Kidney (tissue), 14 donors: Measurements from ENCODE around the gene NRXN3. TPM values are rescaled to one million over a fixed set of nuclear protein-coding genes. Genes with fewer than 3 reads are reported as not detected.

Experiments used
- DNase-seq, 5 donors: peaks; one replicate each; pipeline ENCODE4 v3.0.0-alpha.2; 2013 to 2020
- FAIRE-seq: peaks from 2 replicates; lab custom pipeline; 2012; peaks lifted over from hg19 to GRCh38; lab: Jason Lieb, UNC
- H3K27ac ChIP-seq, 2 donors: one replicate each; pipeline ENCODE4 v1.7.0; 2013; ENCODE audit warnings: low read depth in 2 of 2, low read length in 2 of 2, inconsistent platforms in 1 of 2
- H3K27me3 ChIP-seq: one replicate; pipeline ENCODE4 v1.7.1; 2013; ENCODE audit warnings: low read length, inconsistent platforms; ENCODE audit not compliant: control insufficient read depth, insufficient read depth
- H3K36me3 ChIP-seq, 3 donors: one replicate each; pipeline versions ENCODE4 v1.7.0 to v1.7.1; 2013; ENCODE audit warnings: low read length in 3 of 3, control low read depth in 1 of 3, inconsistent platforms in 1 of 3; ENCODE audit not compliant: insufficient read depth in 3 of 3, control insufficient read depth in 2 of 3
- H3K4me1 ChIP-seq, 3 donors: one replicate each; pipeline versions ENCODE4 v1.7.0 to v1.7.1; 2013; ENCODE audit warnings: low read length in 3 of 3, inconsistent platforms in 1 of 3, low read depth in 1 of 3; ENCODE audit not compliant: control insufficient read depth in 2 of 3, insufficient read depth in 2 of 3
- H3K4me3 ChIP-seq, 3 donors: one replicate each; pipeline versions ENCODE4 v1.7.0 to v1.8.1; 2013; ENCODE audit warnings: low read length in 3 of 3, control low read depth in 1 of 3, inconsistent platforms in 1 of 3
- H3K9ac ChIP-seq, 3 donors: one replicate each; pipeline versions ENCODE4 v1.7.0 to v1.7.1; 2013; ENCODE audit warnings: low read length in 3 of 3, control low read depth in 1 of 3, inconsistent platforms in 1 of 3
- H3K9me3 ChIP-seq, 3 donors: one replicate each; pipeline versions ENCODE4 v1.7.0 to v1.7.1; 2013; ENCODE audit warnings: low read length in 3 of 3, control low read depth in 1 of 3, inconsistent platforms in 1 of 3; ENCODE audit not compliant: control insufficient read depth in 2 of 3, insufficient read depth in 1 of 3
- intact Hi-C: fragments of 100-400 bp; cut with DNase I; formaldehyde crosslinking; loops from one replicate; pipeline ENCODE4 v1.11.1; 2022
- polyA plus RNA-seq: library from polyadenylated mRNA; stranded (reverse); fragments of 350-450 nt; fragmentation: Illumina TruSeq; extraction: RNeasy Lipid Tissue Mini Kit (QIAGEN cat#74804); gene quantifications from one replicate; pipeline ENCODE4 v1.2.3, GENCODE V29; 2014; ENCODE audit warnings: low read depth, low replicate concordance; ENCODE audit not compliant: insufficient read depth
- total RNA-seq: library from RNA; stranded (reverse); fragmentation: NEBNext Ultra II Directional; extraction: Animal tissue kit (Norgen Biotek cat#: 25700); gene quantifications from one replicate; pipeline ENCODE4 v1.2.1, GENCODE V29; 2021
- TF ChIP-seq, protein P1 (sequence below): IDR thresholded peaks from 3 replicates; pipeline ENCODE4 v1.5.1; 2012; ENCODE audit warnings: mild to moderate bottlenecking, moderate library complexity, borderline replicate concordance; ENCODE audit not compliant: insufficient read depth; ENCODE audit errors: extremely low read depth
- donor health status: control.
- donor health status: control.
- donor health status: control.
- donor health status: control.
- donor health status: control.
- donor health status: DM: yes; HTN: yes; CAD: no.
- donor health status: Normal renal cell carcinoma (clear cell type).

The NRXN3 gene
- total and polyA plus RNA-seq, 2 donors from 2014 or later, result 1.5 to 2.4 TPM

DNA sequence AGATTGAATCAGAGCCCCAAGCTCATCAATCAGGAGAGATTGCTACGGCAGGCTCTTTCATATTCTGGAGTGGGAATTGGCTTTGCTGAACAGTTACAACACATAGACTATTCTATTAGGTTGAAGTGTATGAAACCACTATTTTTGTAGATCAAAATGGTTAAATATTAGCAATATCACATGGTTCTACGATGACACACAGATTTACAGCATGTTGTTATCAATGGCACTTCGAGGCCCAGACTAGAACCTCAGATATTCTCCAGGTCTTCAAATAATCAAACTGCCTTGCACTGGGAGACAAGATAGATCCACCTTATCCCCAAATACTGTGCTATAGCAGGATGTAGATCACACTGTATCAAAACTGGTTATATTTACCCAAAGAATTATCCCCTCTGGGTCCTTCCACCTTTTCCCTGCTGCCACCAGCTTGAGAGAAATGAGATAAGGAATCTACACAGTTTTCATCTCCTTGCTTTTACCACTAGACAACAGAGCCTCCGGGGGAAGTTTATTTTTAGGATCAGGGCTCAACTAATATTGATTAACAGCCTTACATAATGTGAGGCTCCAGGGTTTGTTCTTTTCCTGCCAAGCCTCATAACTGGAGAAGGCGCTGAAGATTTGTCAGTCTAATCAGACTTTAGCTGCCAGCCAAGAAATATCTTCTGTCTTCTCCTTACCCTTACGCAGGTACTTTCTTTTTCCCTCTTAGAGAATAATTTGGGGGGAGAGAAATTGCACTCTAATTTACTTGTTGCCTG lies 1534.1 kb downstream of the NRXN3 start:
- Histone ChIP-seq H3K9ac (no peak overlapping the region), H3K27me3 (no peaks in the 10 kb centered on the region), H3K9me3 (no peaks in the 10 kb centered on the region), H3K4me3 (no peak overlapping the region), H3K36me3 (no peaks in the 10 kb centered on the region), H3K27ac (no peak overlapping the region), H3K4me1 (no peaks in the 10 kb centered on the region)
- no peak for DNase-seq
- no peak for FAIRE-seq
- intact Hi-C loops, result no loop called here
- TF ChIP-seq, protein P1, sequence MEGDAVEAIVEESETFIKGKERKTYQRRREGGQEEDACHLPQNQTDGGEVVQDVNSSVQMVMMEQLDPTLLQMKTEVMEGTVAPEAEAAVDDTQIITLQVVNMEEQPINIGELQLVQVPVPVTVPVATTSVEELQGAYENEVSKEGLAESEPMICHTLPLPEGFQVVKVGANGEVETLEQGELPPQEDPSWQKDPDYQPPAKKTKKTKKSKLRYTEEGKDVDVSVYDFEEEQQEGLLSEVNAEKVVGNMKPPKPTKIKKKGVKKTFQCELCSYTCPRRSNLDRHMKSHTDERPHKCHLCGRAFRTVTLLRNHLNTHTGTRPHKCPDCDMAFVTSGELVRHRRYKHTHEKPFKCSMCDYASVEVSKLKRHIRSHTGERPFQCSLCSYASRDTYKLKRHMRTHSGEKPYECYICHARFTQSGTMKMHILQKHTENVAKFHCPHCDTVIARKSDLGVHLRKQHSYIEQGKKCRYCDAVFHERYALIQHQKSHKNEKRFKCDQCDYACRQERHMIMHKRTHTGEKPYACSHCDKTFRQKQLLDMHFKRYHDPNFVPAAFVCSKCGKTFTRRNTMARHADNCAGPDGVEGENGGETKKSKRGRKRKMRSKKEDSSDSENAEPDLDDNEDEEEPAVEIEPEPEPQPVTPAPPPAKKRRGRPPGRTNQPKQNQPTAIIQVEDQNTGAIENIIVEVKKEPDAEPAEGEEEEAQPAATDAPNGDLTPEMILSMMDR, result no peak

DNA sequence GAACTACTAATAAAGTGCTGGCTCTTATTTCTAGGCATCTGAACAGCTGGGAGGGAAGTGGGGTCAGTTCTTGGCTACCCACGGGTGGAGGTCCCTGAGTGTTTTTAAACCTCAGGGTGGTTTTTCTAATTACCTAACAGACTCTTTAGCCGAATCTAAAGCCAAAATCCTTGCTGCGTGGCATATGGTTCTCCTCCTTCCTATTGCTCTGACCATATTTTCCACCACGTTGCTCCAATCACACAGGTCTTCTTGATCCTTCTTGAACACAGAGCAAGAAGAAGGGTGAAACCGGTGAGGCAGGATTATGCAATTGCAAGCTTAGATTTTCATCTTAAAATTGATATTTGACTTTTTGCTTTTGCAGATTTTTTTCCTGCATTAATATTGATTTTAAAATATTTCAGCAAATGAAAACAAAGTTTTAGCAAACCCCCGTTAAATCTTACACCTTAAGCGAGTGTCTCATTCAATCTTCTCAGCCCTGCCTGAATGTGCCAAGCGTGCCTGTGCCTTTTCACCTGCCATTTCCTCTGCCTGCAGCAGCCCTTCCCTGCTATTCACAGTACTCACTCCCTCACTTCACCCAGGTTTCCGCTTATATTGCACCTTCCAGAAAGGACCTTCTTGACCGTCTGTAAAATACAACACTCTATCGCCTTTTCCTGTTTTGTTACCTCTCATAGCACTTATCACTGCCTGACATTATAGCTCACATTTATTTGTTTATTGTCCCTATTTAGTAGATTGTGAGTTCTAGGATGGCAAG lies 1535.1 kb downstream of the NRXN3 start:
- FAIRE-seq, result no peak
- no peaks in the 10 kb centered on the region for H3K9me3 ChIP-seq
- H3K9ac ChIP-seq, result no peak overlapping the region
- H3K36me3 ChIP-seq, result no peaks in the 10 kb centered on the region
- no peak overlapping the region for H3K27ac ChIP-seq
- TF ChIP-seq, protein P1, result no peak
- no peaks in the 10 kb centered on the region for H3K4me1 ChIP-seq
- H3K4me3 ChIP-seq, result no peak overlapping the region
- intact Hi-C loops, result no loop called here
- no peak for DNase-seq
- H3K27me3 ChIP-seq, result no peaks in the 10 kb centered on the region

DNA sequence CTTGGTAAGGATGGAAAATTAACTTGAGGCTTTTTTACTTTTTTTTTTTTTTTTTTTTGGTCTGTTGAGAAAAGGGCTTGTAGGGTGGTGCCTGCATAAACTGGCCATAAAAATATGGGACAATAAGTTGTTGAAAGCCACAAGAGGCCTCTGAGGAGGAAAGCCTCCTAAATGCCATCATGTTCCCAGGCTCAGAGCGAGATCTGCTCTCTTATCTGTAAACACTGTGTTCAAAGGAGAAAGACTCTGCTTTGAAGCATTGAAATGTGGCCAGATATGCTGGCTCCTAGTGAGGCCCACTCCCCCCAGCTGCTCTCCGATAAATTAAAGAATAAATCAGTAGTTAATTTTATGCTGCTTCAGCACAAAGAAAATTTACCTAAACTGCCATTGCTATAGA lies 1536.2 kb downstream of the NRXN3 start:
- H3K27ac ChIP-seq, result no peak overlapping the region
- no peaks in the 10 kb centered on the region for H3K36me3 ChIP-seq
- FAIRE-seq (no peak), DNase-seq (no peak)
- H3K4me1 ChIP-seq, result no peaks in the 10 kb centered on the region
- no peaks in the 10 kb centered on the region for H3K27me3 ChIP-seq
- TF ChIP-seq, protein P1, result no peak
- intact Hi-C loops, result no loop called here
- H3K4me3 ChIP-seq, result no peak overlapping the region
- H3K9me3 ChIP-seq, result no peaks in the 10 kb centered on the region
- no peak overlapping the region for H3K9ac ChIP-seq
